Measurements from ENCODE around the gene MEI4.

The MEI4 gene, protein sequence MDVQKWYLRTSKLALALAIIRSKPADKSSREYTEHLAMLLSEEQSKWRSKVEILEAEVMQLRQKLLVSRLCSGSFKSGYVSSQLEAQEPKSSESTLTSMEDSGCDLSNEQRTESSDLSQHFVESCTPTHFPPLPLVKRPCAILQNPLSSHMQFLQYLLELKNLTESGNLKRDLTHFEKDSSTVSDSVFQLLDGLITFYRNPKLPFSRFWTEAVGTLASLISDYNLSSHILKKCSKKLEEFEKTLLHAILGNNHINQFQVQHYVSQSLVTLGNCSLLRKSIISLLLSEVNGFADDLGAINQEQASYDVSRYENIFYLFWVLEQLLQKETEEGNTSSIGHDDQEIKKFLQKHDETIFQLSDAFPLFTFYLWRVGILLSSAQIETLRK

DNA sequence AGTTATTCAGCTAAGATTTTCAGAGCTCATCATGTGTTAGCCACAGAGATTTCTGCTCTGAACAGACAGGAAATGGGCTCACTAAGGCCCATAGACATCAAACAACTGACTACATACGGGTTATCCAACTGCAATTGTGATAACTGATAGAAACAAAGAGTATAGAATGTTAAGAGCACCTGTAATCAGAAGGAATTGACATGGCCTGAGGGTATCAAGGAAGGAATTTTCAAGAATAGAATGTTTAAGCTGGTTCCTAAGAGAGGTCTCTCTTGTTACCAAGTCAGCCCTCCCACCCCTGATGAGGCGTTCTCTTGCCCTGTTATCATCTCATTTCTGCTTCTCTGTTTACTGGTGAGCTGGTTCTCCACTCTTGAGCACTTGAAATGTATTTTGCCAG lies at the start of gene MEI4:
Gene MEI4, plus strand, starts transcription at position 301 of the 400 bp plus-strand sequence. CDS start 37,633 bp downstream, outside the sequence.
- ChIA-PET POLR2A (no interaction called here), CTCF (interaction anchor here (1.2 kb wide), 1 partner anchor 32 kb away, joined by 5 read pairs; no protein-coding TSS in a partner anchor)
- DNase-seq (ENCODE audit: extremely low spot score) = no peak
- TF ChIP-seq, protein P1, sequence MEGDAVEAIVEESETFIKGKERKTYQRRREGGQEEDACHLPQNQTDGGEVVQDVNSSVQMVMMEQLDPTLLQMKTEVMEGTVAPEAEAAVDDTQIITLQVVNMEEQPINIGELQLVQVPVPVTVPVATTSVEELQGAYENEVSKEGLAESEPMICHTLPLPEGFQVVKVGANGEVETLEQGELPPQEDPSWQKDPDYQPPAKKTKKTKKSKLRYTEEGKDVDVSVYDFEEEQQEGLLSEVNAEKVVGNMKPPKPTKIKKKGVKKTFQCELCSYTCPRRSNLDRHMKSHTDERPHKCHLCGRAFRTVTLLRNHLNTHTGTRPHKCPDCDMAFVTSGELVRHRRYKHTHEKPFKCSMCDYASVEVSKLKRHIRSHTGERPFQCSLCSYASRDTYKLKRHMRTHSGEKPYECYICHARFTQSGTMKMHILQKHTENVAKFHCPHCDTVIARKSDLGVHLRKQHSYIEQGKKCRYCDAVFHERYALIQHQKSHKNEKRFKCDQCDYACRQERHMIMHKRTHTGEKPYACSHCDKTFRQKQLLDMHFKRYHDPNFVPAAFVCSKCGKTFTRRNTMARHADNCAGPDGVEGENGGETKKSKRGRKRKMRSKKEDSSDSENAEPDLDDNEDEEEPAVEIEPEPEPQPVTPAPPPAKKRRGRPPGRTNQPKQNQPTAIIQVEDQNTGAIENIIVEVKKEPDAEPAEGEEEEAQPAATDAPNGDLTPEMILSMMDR (IDR thresholded peaks at IDR 0.05; ENCODE audit: control extremely low read depth, extremely low read depth, low read depth, missing control alignments) = no peak

DNA sequence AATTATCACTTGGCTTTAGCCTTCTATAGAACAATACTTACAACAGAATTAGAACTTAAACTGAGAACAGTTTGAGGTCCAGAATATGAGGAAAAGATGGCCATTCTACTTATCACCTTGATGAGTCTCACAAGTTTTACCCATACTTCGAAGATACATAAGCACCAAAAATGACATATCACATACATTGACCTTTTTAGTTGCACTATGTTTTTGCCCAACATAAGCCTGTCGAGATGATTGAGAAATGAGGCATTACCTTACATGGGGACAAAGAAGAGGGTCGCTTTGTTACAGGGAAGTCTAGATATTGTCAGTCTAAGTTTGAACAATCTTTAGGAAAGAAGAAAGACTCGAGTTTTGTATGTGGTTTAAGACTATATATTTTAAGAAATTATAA lies 48.4 kb upstream of the MEI4 start:
- CTCF ChIA-PET = no interaction called here
- DNase-seq (ENCODE audit: extremely low spot score) = no peak
- TF ChIP-seq, protein P1 (IDR thresholded peaks at IDR 0.05; ENCODE audit: control extremely low read depth, extremely low read depth, low read depth, missing control alignments) = no peak
- POLR2A ChIA-PET = no interaction called here

DNA sequence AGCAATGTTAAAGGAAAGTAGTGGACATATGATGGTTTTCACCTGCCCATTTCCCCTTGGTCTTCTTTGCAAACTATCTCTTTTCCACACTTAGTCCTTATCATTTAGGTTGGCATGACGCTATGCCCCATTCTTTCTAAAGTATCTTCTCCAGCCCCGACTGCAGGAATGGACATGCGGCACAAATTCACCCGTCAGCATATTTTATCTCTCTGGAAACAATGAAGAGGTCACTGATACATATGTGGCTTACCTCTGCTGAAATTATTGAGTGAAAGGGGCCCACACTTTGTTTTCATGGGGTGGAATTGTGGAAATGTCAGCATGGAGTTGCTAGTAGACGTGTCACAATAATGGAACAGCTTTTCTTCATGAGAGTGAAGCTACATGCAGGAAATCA lies 45.8 kb upstream of the MEI4 start:
- CTCF ChIA-PET = no interaction called here
- no peak for DNase-seq (ENCODE audit: extremely low spot score)
- POLR2A ChIA-PET = no interaction called here
- TF ChIP-seq, protein P1 (IDR thresholded peaks at IDR 0.05; ENCODE audit: control extremely low read depth, extremely low read depth, low read depth, missing control alignments) = no peak

DNA sequence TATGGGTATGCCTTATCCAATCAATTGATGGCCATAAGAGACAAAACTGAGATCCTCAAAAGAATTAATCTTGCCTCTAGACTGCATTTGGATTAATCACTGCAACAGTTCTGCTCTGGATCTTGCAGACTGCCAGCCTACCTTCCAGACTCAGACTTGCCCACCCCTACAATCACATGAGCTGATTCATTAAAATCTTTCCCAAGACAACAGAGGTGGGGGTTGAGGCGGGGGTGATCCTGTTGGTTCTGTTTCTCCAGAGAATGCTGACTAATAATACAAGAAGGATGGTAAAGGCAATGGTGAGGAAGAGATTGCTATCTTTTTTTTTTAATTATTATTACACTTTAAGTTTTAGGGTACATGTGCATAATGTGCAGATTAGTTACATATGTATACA lies 43.7 kb upstream of the MEI4 start:
- TF ChIP-seq, protein P1 (IDR thresholded peaks at IDR 0.05; ENCODE audit: control extremely low read depth, extremely low read depth, low read depth, missing control alignments) = no peak

DNA sequence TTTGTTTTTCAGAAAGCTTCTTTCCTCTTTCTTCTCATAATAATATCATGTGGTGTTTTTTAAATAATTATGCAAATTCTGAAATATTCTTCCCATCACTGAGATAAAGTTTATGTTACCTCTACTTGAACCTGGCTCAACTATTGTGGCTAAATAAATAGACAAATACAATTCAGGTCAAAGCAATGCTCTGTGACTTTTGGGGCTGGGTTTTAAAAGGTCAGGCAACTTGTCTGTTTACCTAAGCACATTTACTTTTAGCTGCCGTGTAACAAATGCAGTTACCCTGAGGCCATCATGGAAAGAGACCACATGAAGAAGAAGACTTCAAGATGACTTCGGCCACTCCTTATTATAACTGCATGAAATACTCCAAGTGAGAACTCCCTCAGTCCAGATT lies 33.7 kb upstream of the MEI4 start:
- TF ChIP-seq, protein P1 (IDR thresholded peaks at IDR 0.05; ENCODE audit: control extremely low read depth, extremely low read depth, low read depth, missing control alignments) = no peak
- no peak for DNase-seq (ENCODE audit: extremely low spot score)
- ChIA-PET CTCF (interaction anchor here (1.1 to 2.0 kb wide), 8 partner anchors 10 to 53 kb away, joined by 3 to 11 read pairs (median 4); no protein-coding TSS in a partner anchor), POLR2A (no interaction called here)

More for the DNA sequence above, 43.7 kb upstream of the MEI4 start:
- ChIA-PET POLR2A (no interaction called here), CTCF (interaction anchor here (1.8 to 2.4 kb wide), 2 partner anchors 9 to 11 kb away, joined by 4 to 11 read pairs; no protein-coding TSS in a partner anchor)
- DNase-seq (ENCODE audit: extremely low spot score) = no peak

DNA sequence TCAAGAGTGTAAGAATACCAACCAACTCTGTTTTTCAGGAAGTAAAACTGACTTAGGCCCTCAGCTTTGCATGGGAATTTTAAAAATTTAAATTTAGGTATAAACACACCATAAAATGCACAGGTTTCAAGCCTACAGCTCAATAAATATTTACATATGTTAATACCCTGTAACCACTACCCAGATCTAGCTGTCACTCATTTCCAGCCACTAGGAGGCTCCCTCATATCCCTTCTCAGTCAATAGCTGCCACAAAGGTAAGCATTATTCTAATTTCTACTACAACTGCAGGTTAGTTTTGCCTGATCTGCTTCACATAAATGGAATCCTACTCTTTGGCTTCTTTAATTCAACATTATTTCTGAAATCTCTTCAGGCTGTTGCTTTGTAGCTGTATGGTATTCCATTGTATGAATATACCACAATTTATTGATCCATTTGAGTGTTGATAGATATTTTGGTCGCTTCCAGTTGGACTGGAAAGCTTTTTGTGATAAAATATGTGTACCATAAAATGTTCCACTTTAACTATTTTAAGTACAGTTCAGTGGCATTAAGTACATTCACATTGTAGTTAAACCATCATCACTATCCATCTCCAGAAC lies 32.5 kb upstream of the MEI4 start:
- CTCF ChIA-PET = interaction anchor here (0.7 to 2.0 kb wide), 19 partner anchors 9 to 1190 kb away, joined by 3 to 11 read pairs (median 4); no protein-coding TSS in a partner anchor
- TF ChIP-seq, protein P1 (IDR thresholded peaks at IDR 0.05; ENCODE audit: control extremely low read depth, extremely low read depth, low read depth, missing control alignments) = peak; percentile 30
- no peak for DNase-seq (ENCODE audit: extremely low spot score)
- POLR2A ChIA-PET = no interaction called here
